ENCODE results near the gene FYN.

DNA sequence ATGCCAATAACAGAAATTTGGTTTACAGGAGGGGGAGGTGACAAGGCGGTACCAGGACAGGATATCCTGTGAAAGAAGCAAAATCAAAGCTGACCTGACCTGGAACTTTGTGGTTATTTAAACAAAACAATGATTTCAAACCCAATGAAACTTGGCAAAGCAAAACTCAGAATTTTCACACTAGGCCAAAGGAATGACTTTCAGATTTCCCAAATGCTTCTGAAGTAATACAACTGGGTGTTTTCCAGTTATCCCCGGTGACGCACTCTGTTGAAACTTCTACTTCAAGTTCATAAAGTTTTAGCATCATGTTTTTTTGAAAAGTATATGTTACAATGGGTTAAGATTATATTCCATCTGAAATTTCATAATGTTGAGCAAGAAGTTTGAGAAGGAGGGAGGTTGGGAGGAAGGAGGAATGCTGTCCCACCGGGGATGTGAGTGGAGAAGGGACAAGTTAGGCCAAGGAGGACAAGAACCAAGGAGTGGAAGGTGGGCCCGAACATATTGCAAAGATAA lies 189.4 kb downstream of the FYN start:
- TF ChIP-seq, protein P1, sequence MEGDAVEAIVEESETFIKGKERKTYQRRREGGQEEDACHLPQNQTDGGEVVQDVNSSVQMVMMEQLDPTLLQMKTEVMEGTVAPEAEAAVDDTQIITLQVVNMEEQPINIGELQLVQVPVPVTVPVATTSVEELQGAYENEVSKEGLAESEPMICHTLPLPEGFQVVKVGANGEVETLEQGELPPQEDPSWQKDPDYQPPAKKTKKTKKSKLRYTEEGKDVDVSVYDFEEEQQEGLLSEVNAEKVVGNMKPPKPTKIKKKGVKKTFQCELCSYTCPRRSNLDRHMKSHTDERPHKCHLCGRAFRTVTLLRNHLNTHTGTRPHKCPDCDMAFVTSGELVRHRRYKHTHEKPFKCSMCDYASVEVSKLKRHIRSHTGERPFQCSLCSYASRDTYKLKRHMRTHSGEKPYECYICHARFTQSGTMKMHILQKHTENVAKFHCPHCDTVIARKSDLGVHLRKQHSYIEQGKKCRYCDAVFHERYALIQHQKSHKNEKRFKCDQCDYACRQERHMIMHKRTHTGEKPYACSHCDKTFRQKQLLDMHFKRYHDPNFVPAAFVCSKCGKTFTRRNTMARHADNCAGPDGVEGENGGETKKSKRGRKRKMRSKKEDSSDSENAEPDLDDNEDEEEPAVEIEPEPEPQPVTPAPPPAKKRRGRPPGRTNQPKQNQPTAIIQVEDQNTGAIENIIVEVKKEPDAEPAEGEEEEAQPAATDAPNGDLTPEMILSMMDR (IDR thresholded peaks at IDR 0.05) = no peak
- no peak for TF ChIP-seq POLR2A (IDR thresholded peaks at IDR 0.05)
